Measurements from ENCODE around the gene ADGRB3.
"Not testable (repeated sequence)": the region's sequence is repeated elsewhere in the genome, so short reads cannot be mapped to it uniquely, and the experiment has no call there.

ADGRB3 gene

DNA sequence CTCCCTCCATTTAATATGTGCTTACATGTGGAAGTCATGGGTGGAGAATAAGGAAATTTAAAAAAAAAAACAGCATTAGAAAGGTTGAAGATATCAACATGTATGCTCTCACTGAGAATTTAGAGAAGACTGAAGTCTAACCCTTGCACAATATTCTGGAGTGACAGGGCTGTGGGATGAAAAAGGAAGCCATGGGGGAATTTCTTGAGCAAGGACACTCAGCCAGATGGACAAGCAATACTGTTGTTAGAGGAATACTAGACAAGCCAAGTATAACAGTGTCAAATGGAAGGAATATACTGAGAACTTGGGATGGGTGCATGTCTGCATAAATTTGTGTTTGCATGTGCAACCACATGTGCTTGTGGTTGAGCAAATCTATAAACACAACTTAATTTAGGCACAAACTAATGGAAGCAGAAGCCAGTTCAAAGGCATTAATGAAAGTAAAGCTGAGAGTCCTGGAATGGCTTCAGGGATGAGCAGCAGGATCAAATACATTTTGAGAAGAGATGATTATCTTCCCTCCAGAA lies 119.7 kb downstream of the ADGRB3 start:
- TF ChIP-seq POLR2A (IDR thresholded peaks at IDR 0.05; ENCODE audit: low read depth, low read length), result no peak
- DNase-seq (ENCODE audit: insufficient read length, low spot score) (no peak), FAIRE-seq (no peak)

DNA sequence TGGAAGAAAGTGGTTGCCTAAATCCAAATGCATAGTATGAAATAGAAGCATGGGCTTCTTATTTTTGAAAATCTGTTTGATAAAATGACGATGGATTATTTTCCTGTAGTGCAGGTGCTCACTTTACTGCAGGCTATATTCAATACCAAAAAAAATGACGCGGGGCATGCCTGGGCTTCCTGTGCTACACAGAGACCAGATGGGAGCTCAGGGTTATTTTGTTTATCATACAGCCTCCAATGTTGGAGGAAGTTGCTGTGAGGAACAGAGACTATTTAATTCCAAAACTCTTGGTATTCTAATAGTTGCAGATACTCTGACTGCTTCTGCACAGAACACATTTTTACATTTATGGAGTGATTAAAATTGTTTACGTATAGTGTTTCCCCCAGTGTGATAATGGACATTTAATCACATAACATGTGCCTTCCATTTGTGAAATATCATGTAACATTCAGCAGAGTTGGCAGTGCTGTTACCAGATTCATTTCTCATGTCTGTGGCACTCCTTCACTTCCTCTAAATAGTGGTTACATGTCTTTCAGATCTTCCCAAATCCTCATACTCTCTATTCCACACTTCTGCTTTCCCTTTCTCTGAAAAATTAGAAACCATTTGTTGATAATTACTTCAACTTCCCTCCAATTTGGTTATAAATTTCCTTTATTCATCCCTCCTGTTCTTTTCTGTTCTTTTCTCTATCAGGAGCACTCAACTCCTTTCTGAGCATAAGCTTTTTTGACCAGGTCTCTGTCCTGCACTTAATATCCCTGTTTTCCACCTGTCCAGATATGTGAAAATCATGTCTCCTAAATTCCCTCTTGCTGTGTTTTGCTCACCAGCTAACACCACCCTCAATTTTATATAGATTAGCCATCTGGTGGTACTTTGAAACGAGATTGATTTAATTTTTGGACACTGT lies 121.6 kb downstream of the ADGRB3 start:
- DNase-seq (ENCODE audit: insufficient read length, low spot score), result no peak
- FAIRE-seq, result no peak
- no peak for TF ChIP-seq POLR2A (IDR thresholded peaks at IDR 0.05; ENCODE audit: low read depth, low read length)

DNA sequence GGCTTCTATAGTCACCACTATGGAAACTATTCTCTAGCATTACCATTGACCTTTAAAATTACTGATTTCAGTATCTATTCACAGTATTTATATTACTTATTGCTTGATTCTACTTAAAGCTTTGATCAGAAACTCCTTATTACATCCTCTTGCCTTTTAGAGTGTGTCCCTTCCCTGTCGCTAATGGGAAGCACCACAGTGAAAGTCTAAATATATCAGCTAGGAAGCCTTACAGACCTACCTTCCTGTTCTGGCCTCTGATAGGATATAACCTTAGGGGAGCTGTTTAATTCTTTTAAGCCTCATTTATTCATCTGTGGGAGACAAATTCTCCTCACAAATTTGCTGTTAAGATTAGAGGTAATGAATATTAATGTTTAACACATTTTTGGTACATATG lies 122.7 kb downstream of the ADGRB3 start:
- no peak for TF ChIP-seq POLR2A (IDR thresholded peaks at IDR 0.05; ENCODE audit: low read depth, low read length)
- FAIRE-seq (no peak), DNase-seq (ENCODE audit: insufficient read length, low spot score) (no peak)

DNA sequence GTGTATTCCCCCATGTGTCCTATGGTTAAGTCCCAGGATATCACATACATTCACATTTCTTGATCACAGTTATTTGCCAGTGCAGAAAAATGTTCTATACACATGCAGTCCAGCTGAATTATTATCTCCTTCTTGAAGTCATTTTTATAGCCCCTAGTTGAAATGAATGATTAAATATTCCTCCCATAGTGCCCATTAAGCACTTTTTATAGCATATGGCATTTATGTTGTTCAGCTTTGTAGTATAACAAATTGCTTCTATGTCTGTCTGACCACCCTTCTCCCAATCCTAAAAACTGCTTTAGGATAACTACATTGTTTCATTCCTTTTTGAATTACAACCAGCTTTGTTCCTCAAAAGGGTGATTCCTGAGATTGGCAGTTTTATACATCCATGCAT lies 123.5 kb downstream of the ADGRB3 start:
- TF ChIP-seq POLR2A (IDR thresholded peaks at IDR 0.05; ENCODE audit: low read depth, low read length), result no peak
- DNase-seq (ENCODE audit: insufficient read length, low spot score) (no peak), FAIRE-seq (no peak)

DNA sequence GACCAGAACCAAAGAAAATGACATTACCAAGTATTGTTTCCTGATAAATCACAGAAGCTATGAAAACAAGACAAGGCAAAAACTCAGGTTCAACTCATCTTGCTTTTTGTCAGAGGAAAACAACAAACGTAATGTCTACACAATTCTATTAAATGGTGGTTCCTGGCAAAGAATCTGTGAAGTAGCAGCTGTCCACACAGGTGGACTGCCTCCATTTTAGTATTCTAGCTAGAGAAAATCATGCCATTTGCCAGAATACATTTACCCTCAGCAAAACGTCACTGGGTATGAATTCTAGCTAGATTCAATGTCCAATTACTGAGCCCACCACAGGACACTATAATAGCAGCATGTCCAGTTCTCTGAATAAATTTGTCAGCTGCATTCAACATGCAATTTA lies 125.4 kb downstream of the ADGRB3 start:
- FAIRE-seq, result no peak
- DNase-seq (ENCODE audit: insufficient read length, low spot score), result no peak
- no peak for TF ChIP-seq POLR2A (IDR thresholded peaks at IDR 0.05; ENCODE audit: low read depth, low read length)

DNA sequence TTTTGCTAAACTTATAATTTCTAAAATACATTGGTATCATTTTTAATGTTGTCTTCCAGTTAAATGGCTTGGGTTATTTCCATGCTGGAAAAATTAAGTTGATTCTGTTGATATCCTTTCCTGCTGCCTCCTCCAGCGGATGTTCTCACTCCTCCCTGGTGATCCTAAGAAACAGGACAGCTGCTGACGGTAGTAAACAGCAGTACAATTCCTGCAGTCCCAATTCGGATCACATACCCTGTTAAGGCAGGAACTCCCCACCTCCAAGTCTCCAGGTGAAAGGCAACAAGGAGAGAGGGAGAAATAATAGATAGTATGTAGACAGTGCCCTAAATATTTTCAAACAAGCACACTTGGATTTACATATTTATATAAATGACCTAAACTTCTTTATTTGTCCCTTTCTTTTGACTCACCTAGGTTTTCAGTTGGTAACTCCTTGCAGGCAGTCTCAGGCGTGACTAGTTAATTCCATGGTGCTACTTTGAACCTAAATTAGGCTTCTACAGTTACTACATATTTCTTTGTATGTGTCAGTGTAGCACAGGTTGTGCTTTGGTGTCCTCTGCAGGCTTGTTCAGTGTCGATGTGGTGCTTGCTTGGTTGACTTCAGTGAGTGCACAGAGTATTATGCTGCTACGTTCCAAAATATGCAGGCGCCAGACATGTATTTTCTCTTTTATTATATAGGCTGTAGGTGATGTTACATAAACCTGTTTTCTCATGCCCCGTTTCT lies 126.0 kb downstream of the ADGRB3 start:
- FAIRE-seq, result no peak
- TF ChIP-seq POLR2A (IDR thresholded peaks at IDR 0.05; ENCODE audit: low read depth, low read length), result no peak
- no peak for DNase-seq (ENCODE audit: insufficient read length, low spot score)

GRCh38 chr6:68761985-68762384 lies 126.9 kb downstream of the ADGRB3 start:
- no peak for TF ChIP-seq POLR2A (IDR thresholded peaks at IDR 0.05; ENCODE audit: low read depth, low read length)
- DNase-seq (ENCODE audit: insufficient read length, low spot score) (no peak), FAIRE-seq (no peak)

- no peak for FAIRE-seq
Measured at GRCh38 chr6:68771426-68771825, 136.3 kb downstream of the ADGRB3 start.

DNA sequence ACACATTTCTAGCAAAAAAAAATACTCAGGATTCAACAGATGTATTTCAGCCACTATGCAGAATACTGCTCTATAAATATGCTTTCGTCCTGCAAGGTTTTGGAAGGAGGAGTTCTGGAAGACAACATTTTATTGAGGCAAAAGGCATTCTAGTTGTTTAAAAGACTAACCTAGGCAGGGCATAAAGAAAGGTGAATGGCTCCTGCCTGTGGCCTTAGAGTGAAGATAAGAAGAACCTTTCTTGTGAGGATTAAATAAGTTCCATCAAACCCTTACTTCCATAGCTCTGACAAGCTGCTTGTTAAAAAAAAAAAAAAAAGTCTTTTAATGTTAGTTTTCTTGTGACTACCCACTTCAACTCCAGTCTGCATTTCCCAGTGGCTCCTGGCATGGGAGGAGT lies 139.8 kb downstream of the ADGRB3 start:
- no peak for TF ChIP-seq POLR2A (IDR thresholded peaks at IDR 0.05; ENCODE audit: low read depth, low read length)
- DNase-seq (ENCODE audit: insufficient read length, low spot score), result no peak
- FAIRE-seq, result no peak

More at GRCh38 chr6:68771426-68771825, 136.3 kb downstream of the ADGRB3 start:
- DNase-seq (ENCODE audit: insufficient read length, low spot score), result no peak
- no peak for TF ChIP-seq POLR2A (IDR thresholded peaks at IDR 0.05; ENCODE audit: low read depth, low read length)

- no peak for FAIRE-seq
- no peak for DNase-seq (ENCODE audit: insufficient read length, low spot score)
- no peak for TF ChIP-seq POLR2A (IDR thresholded peaks at IDR 0.05; ENCODE audit: low read depth, low read length)
Measured at GRCh38 chr6:68776354-68776753, 141.3 kb downstream of the ADGRB3 start.

GRCh38 chr6:68777956-68778355 lies 142.9 kb downstream of the ADGRB3 start:
- FAIRE-seq (peak; percentile 11), DNase-seq (ENCODE audit: insufficient read length, low spot score) (no peak)
- no peak for TF ChIP-seq POLR2A (IDR thresholded peaks at IDR 0.05; ENCODE audit: low read depth, low read length)

GRCh38 chr6:68778356-68779020 lies 143.4 kb downstream of the ADGRB3 start:
- FAIRE-seq (peak; percentile 50), DNase-seq (ENCODE audit: insufficient read length, low spot score) (peak; percentile 4)
- no peak for TF ChIP-seq POLR2A (IDR thresholded peaks at IDR 0.05; ENCODE audit: low read depth, low read length)

- FAIRE-seq, result no peak
- TF ChIP-seq POLR2A (IDR thresholded peaks at IDR 0.05; ENCODE audit: low read depth, low read length), result no peak
- DNase-seq (ENCODE audit: insufficient read length, low spot score), result no peak
Measured at GRCh38 chr6:68779366-68779765, 144.3 kb downstream of the ADGRB3 start.

DNA sequence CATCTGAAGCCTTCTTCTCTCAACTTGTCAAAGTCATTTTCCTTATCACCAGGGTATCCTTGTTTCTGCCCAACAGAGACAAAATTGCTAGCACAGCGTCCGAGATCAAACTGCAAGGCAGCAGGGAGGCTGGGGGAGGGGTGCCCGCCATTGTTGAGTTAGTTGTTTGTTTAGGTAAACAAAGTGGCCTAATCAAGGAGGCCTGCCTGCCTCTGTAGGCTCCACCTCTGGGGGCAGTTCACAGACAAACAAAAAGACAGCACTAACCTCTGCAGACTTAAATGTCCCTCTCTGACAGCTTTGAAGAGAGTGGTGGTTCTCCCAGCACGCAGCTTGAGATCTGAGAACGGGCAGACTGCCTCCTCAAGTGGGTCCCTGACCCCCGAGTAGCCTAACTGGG lies 155.0 kb downstream of the ADGRB3 start:
- not testable (repeated sequence) for DNase-seq (ENCODE audit: insufficient read length, low spot score)

DNA sequence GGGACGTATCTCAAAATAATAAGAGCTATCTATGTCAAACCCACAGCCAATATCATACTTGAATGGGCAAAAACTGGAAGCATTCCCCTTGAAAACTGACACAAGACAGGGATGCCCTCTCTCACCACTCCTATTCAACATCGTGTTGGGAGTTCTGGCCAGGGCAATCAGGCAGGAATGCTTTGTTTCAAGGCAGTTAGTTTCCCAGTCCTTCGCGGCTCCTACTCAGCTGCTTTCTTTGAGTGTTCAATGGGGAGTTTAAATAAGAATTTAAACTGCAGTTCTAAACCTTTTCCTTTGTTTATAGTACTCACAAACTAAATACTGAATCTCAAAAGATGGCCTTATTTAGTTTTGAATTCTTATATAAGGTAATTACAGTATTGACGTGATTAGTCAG lies 179.9 kb downstream of the ADGRB3 start:
- FAIRE-seq; DNase-seq (ENCODE audit: insufficient read length, low spot score): not testable (repeated sequence)

More for the DNA sequence above, 155.0 kb downstream of the ADGRB3 start:
- not testable (repeated sequence) for FAIRE-seq

All from H54 (cell line).